ENCODE results near the gene HSD17B1. TPM values are rescaled to one million over a fixed set of nuclear protein-coding genes. Genes with fewer than 3 reads are reported as not detected.
"Not testable (repeated sequence)": the region's sequence is repeated elsewhere in the genome, so short reads cannot be mapped to it uniquely, and the experiment has no call there.

The HSD17B1 gene
- total RNA-seq, 1 donor from 2014 or later: 0.59 TPM

DNA sequence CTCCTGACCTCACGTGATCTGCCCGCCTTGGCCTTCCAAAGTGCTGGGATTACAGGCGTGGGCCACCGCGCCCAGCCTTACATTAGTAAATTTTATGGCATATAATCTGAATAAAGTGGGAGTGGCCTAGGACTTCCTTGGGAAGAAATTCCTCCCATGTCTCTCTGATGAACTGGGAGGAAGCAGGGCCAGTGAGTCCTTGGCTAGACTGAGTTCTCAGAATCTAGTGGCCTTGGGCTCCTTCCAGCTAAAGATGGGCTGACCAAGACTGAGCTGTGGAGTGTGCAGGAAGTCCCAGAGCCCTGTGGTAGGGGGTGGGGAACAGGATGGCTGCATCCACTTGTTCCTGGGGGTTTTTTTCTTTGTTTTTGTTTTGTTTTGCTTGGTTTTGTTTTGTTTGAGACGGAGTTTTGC is 26.7 kb upstream of the HSD17B1 start:
- no peak for DNase-seq

DNA sequence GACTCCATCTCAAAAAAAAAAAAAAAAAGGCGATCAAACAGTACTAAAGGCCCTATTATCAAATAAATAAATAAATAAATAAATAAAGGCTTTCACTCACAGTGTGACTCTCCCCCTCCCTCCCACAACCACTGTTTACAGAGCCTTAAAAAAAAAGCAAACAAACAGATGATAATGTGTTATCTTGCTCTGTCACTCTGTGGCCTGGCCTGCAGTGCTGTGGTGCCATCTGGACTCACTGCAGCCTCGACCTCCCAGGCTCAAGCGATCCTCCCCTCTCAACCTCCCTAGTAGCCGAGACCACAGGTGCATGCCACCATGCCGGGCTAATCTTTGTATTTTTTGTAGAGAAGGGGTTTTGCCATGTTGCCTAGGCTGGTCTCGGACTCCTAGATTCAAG is 24.8 kb upstream of the HSD17B1 start:
- DNase-seq: no peak

DNA sequence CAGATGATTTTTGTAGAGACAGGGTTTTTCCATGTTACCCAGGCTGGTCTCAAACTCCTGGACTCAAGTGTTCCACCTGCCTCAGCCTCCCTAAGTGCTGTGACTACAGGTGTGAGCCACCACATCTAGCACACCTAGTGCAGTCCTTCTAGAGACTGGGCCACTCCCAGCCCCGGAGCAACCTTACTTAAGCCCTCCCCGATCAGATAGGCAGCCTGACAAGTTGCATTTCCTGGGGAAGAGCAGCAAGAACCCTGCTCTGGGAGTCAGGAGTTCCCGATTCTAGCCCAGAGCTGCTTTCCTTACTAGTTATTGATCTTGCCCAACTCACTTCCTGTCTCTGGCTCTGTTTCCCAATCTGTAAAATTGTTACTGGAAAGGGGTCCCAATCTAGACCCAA is 23.7 kb upstream of the HSD17B1 start:
- DNase-seq: no peak

DNA sequence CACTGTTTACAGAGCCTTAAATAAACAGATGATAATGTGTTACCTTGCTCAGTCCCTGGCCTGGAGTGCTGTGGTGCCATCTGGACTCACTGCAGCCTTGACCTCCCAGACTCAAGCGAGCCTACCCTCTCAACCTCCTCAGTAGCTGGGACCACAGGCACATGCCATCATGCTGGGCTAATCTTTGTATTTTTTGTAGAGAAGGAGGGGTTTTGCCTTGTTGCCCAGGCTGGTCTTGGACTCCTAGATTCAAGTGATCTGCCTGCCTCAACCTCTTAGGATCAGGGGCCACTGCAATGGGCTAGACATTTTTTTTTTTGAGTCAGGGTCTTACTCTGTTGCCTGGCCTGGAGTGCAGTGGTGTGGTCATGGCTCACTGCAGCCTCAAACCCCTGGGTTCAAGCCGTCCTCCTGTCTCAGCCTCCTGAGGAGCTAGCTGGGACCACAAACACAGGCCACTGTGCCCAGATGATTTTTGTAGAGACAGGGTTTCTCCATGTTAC is 21.7 kb upstream of the HSD17B1 start:
- no peak for DNase-seq

DNA sequence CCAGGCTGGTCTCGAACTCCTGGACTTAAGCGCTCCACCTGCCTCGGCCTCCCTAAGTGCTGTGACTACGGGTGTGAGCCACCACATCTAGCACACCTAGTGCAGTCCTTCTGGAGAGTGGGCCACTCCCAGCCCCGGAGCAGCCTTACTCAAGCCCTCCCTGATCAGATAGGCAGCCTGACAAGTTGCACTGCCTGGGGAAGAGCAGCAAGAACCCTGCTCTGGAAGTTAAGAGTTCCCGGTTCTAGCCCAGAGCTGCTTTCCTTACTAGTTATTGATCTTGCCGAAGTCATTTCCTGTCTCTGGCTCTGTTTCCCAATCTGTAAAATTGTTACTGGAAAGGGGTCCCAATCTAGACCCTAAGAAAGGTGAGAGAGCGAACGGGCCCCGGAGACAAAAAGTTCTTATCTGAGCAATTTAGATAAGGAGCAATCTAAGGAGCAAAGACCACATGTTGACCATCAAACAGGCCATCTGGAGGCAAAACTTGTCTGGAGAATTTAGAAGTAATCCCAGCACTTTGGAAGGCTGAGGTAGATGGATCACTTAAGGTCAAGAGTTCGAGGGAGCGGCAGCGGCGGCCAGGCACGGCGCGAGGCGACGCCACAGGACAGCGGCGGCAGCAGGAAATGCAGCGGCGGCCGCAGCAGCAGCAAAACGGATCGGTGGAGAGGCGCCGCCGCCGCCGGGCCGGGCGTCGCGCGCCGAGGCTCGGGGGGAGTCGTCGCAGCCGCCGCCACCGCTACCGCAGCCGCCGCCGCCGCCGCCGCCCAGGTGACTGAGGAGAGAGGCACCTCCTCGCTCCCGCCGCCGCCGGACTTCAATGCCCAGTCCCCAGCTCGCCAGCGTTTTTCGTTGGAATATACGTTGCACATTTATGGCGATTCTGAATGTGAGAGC is 21.0 kb upstream of the HSD17B1 start:
- no peak for DNase-seq

DNA sequence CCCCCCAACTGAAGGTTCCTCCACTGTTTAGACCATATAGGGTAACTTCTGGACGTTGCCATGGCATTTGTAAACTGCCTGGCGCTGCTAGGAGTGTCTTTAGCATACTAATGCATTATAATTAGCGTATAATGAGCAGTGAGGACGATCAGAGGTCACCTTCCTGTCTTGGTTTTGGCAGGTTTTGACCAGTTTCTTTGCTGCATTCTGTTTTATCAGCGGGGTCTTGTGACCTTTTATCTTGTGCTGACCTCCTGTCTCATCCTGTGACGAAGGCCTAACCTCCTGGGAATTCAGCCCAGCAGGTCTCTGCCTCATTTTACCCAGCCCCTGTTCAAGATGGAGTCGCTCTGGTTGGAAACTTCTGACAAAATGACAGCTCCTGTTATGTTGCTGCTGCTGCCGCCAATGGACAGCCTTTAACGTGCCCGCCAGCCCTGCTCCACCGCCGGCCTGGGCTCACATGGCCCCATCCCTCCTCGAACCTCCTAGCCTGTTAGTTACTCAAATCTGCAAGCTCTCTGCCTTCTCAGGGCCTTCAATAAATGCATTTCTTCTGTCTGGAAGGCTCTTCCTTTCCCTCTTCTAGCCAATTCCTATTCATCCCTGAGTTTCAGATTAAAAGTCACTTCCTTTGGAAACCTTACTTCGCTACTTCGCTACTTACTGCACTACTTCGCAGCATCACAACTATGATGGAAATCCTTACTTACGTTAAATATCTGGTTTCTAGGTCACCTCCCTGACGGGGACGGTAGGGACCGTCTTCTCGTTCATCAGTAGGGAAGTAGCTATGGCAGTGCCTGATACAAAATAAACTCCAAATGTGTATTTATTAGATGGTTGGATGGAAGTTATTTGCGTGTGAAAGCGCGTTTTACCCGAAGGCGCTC is 17.3 kb upstream of the HSD17B1 start:
- DNase-seq: no peak

DNA sequence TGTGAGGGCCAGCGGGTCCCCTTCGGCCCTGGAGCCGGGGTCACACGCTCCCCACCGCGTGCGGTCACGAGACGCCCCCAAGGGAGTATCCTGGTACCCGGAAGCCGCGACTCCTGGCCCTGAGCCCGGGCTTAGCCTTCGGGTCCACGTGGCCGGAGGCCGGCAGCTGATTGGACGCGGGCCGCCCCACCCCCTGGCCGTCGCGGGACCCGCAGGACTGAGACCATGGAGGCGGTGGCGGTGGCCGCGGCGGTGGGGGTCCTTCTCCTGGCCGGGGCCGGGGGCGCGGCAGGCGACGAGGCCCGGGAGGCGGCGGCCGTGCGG is 16.7 kb upstream of the HSD17B1 start, which contains the start of gene NAGLU:
NAGLU (plus strand) TSS at position 194 of the 324 bp plus-strand sequence; CDS start at position 226, 32 bp downstream.
- peak; percentile 77 for DNase-seq

DNA sequence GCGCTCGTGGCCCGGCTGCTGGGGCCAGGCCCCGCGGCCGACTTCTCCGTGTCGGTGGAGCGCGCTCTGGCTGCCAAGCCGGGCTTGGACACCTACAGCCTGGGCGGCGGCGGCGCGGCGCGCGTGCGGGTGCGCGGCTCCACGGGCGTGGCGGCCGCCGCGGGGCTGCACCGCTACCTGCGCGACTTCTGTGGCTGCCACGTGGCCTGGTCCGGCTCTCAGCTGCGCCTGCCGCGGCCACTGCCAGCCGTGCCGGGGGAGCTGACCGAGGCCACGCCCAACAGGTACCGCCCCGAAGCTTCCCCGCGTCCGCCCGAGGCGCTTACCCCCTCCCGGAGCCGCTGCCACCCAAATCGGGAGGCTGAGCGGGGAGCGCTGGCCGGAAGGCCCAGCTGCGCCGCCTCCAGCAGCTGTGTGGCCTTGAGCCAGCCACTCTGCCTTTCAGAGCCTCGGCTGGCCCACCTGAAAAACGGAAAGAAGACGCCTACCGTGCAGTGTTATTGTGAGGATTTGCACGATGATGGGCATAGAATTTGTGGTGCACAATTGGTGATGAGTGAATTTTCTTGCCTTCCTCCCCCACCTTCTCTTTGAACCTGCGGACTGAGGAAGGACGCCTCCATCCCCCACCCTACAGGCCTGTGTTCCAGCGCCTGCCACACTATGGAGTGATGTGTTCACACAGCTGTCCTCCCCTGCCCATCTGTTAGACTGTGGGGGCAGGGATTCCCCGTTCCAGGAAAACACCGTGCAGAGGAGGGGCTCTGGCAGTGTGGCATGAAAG is 16.2 kb upstream of the HSD17B1 start:
- peak; percentile 55 for DNase-seq

DNA sequence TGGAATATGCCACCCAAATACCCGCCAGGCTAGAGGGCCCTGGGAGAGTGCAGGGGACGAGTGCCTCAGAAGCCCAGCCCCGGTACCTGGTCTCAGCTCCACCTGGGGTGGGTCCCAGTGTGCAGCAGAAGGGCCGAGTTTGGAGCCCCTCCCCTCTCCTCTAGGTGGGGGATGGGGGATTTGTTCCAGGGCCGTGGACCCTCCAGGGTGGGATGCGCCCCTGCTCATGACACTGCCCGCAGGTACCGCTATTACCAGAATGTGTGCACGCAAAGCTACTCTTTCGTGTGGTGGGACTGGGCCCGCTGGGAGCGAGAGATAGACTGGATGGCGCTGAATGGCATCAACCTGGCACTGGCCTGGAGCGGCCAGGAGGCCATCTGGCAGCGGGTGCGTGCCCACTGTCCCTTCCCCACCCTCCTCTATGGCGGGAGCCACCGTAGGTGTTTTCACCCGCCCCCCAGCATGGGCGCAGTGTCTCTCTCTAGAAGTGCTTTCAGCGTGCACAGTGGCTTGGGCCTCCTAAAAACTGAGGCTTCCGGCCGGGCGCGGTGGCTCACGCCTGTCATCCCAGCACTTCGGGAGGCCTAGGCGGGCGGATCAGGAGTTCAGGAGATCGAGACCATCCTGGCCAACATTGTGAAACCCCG is 15.4 kb upstream of the HSD17B1 start:
- no peak for DNase-seq

DNA sequence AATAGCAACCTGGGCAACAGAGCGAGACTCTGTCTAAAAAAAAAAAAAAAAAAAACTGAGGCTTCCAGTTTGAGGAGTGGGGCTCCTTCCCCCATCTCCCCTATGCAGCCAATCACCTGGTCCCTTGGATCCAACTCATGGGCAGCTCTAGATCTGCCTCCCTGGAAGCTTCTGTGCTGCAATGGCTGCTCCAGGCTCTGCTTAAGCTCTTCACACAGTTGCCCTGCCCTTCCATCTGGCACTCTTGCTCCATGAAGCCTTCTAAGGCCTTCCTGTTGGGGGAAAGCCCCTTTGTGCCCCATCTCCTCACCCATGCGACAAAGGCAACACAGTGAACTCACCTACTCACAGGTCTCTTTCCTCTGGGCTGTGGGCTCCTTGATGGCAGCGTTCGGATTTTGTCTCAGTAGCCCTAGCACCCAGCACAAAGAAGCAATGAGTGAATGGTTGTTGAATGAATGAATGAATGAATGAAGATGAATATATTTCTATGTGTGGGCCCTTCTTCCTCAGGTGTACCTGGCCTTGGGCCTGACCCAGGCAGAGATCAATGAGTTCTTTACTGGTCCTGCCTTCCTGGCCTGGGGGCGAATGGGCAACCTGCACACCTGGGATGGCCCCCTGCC is 14.8 kb upstream of the HSD17B1 start:
- DNase-seq: no peak

DNA sequence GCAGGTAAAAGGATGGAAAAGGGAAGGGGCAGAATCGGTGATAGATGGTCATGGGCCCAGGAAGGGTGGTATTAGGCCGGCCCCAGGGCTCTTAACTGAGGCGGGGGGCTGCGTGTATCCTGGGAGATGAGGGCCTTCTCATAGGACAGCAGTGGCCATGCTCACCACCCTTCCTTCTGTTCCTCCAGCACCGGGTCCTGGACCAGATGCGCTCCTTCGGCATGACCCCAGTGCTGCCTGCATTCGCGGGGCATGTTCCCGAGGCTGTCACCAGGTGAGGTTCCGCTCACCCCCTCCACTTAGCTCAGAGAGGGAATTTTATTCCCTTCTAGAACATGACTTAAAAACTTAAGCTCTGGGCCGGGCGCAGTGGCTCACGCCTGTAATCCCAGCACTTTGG is 14.2 kb upstream of the HSD17B1 start:
- DNase-seq: no peak

DNA sequence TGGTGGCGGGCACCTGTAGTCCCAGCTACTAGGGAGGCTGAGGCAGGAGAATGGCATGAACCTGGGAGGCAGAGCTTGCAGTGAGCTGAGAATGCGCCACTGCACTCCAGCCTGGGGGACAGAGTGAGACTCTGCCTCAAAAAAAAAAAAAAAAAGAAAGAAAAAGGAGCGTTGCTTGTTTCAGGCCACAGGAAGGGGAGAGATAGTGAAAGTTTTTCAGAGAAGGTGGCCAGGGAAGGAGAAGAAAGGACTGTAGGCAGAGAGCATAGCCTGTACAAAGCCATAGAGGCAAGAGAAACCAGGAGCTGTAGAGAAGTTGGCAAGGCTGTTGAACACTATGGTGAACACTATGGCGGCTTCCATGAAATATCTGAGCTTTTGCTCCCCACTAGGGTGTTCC is 12.2 kb upstream of the HSD17B1 start:
- DNase-seq: not testable (repeated sequence)

DNA sequence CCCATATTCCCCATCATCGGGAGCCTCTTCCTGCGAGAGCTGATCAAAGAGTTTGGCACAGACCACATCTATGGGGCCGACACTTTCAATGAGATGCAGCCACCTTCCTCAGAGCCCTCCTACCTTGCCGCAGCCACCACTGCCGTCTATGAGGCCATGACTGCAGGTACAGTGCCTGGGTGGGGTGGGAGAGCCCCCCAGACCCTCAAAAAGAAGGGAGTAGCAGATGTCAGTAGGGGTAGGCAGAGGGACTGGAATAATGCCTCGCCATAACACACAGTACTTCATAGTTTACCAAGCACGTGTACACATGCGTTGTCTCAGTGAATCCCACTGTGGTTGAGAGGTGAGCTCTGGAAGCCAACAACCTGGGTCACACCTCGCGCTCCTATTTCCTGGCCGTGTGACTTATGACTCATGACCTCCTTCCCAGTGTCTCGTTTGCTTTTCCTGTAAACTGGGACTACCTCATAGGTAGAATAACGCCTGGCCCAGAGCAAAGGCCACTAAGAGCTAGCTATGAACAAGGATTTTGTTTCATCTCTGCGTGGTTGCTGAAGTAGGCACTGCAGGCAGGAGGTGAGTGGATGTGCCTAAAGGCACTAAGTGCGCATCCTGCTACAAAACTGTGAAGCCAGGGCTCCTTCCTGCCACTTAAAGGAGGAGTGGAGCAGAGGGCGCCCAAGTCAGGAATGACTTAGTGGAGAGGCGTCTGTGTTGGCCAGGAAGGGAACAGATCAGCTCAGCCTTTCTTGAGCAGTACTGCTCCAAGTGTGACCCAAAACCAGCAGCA is 11.5 kb upstream of the HSD17B1 start:
- no peak for DNase-seq

DNA sequence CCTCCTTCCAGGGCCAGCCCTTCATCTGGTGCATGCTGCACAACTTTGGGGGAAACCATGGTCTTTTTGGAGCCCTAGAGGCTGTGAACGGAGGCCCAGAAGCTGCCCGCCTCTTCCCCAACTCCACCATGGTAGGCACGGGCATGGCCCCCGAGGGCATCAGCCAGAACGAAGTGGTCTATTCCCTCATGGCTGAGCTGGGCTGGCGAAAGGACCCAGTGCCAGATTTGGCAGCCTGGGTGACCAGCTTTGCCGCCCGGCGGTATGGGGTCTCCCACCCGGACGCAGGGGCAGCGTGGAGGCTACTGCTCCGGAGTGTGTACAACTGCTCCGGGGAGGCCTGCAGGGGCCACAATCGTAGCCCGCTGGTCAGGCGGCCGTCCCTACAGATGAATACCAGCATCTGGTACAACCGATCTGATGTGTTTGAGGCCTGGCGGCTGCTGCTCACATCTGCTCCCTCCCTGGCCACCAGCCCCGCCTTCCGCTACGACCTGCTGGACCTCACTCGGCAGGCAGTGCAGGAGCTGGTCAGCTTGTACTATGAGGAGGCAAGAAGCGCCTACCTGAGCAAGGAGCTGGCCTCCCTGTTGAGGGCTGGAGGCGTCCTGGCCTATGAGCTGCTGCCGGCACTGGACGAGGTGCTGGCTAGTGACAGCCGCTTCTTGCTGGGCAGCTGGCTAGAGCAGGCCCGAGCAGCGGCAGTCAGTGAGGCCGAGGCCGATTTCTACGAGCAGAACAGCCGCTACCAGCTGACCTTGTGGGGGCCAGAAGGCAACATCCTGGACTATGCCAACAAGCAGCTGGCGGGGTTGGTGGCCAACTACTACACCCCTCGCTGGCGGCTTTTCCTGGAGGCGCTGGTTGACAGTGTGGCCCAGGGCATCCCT is 9.3 kb upstream of the HSD17B1 start:
- no peak for DNase-seq

DNA sequence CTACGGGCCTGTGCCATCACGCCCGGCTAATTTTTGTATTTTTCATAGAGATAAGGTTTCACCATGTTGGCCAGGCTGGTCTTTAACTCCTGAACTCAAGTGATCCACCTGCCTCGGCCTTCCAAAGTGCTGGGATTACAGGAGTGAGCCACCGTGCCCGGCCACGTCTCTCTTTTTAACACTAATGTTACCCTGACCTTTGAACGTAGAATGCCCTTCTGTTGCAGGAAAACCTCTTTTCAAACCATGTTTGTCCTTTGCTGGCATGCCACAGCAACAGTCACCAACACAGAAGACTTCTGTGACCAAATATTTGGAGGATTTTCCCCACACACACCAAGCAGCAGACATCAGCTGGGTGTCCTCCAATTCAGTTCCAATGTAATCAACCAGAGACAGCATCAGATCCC is 7.8 kb upstream of the HSD17B1 start:
- no peak for DNase-seq

DNA sequence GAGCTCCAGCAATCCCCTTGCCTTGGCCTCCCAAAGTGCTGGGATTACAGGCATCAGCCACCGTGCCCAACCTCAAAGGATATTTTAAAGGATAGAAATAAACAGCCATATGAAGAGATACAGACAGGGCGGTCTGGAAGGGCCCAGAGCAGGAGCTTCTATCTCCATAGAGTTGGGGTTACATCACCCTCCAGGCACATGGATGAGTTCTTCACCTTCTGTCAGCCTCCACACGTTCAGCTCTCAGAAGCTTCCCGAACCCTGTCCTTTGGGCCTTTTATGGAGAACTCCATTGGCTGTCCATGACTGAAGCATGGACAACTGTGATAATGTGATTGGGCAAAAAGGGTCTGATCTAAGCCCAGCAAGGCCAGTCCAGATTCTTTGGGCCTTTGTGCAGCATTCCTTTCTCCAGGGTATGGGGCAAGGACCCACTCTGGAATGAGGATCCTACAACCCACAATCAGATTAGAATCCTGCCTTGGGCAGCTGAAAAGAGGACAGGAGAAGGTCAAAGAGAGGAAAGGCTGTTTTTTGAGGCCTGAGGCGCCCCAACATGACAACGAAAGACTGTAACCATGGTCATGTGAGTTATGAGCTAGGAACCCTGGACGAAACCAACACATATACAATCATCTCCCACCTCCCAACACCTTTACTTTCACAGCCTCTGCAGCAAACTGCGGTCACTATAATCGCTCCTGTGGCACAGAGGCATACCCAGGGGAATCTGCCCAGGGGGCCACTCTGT is 6.8 kb upstream of the HSD17B1 start:
- DNase-seq: not testable (repeated sequence)

DNA sequence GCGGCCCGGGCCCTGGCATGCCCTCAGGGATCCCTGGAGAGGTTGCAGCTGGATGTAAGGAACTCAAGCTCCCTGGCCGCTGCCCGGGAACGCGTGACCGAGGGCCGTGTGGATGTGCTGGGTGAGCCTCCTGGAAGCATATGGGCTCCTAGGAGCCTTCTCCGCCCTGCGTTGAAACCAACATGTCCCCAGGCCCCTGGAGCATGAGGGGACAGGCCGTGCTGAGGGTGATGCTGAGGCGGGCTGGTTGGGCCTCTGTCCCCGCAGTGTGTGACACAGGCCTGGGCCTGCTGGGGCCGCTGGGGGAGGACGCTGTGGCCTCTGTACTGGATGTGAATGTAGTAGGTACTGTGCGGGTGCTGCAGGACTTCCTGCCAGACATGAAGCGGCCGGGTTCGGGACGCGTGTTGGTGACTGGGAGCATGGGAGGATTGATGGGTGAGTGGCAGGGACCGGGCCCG is 5.7 kb upstream of the HSD17B1 start:
- no peak for DNase-seq

DNA sequence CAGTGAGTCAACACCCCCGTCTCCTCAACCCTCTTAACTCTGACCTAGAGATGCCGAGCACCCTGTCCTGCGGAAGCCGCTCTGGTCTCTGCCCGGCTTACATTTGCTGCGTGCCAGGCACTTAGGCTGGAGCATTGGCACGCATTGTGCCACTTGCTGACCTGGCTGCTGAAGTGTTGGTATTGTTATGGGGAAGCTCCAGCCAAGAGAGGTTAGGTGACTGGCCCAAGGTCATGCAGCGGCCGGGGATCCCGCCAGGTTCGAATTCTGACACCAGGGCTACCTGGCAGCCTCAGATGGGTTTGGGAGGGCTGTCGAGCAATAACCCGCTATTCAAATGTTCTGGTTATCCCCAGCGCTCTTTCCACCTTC is 5.0 kb upstream of the HSD17B1 start:
- no peak for DNase-seq
